Lower lobe of right lung (tissue), 2 donors: ENCODE measurements around the gene KDM3B. TPM values are rescaled to one million over a fixed set of nuclear protein-coding genes. Genes with fewer than 3 reads are reported as not detected.

ENCODE experiments used
- ATAC-seq, 2 donors: fragments of 200-7000 bp; cut with Tn5 transposase; one replicate each; pipeline ENCODE4 v1.9.1; 2020 to 2022; ENCODE audit warnings: mild to moderate bottlenecking in 2 of 2, moderate library complexity in 2 of 2
- DNase-seq: peaks from one replicate; pipeline ENCODE4 v3.0.0-alpha.2; 2020
- H3K27ac ChIP-seq: fragments of 200-600 bp; one replicate; pipeline ENCODE4 v1.8.0; 2022
- H3K27me3 ChIP-seq: fragments of 200-600 bp; one replicate; pipeline ENCODE4 v1.8.0; 2022; ENCODE audit warnings: low read depth
- H3K36me3 ChIP-seq: fragments of 200-600 bp; one replicate; pipeline ENCODE4 v1.8.0; 2022; ENCODE audit warnings: mild to moderate bottlenecking
- H3K4me1 ChIP-seq: fragments of 200-600 bp; one replicate; pipeline ENCODE4 v1.8.0; 2022
- H3K4me3 ChIP-seq: fragments of 200-600 bp; one replicate; pipeline ENCODE4 v1.8.0; 2022; ENCODE audit warnings: mild to moderate bottlenecking
- H3K9me3 ChIP-seq: fragments of 200-600 bp; one replicate; pipeline ENCODE4 v1.8.0; 2022
- CTCF ChIP-seq: fragments of 200-600 bp; IDR thresholded peaks from one replicate; pipeline ENCODE4 v1.8.0; 2022; ENCODE audit warnings: antibody characterized with exemption, mild to moderate bottlenecking
- intact Hi-C: fragments of 100-400 bp; cut with DNase I; formaldehyde crosslinking; loops from one replicate; pipeline ENCODE4 v1.11.0; 2022
- total RNA-seq: library from RNA; stranded (reverse); fragmentation: NEBNext Ultra II Directional; extraction: Animal tissue kit (Norgen Biotek cat#: 25700); gene quantifications from one replicate; pipeline ENCODE4 v1.2.1, GENCODE V29; 2021
- donor health status: DM: no; HTN: yes; CAD: no; lungs with severe emphysema.

The KDM3B gene
- total RNA-seq, 1 donor from 2014 or later, result 67.1 TPM

GRCh38 chr5:138465261-138466124, 113.0 kb downstream of the KDM3B start, which contains the start of gene EGR1:
TSS of gene EGR1 (plus strand) at chr5:138465479. CDS start at chr5:138465762, 283 bp downstream.
- TF ChIP-seq CTCF, result no peak
- peak within 1 kb of the TSS; percentile 89 for H3K4me3 ChIP-seq
- no peaks in the 10 kb centered on the region for H3K9me3 ChIP-seq
- H3K36me3 ChIP-seq, result peaks cover 7% of the 10 kb centered on the region
- ATAC-seq (peak; percentile 74 to 76), DNase-seq (peak; percentile 96)
- H3K27ac ChIP-seq, result peak within 1 kb of the TSS; percentile 99
- intact Hi-C loops, result no loop called here
- H3K27me3 ChIP-seq, result no peaks in the 10 kb centered on the region
- H3K4me1 ChIP-seq, result peaks cover 38% of the 10 kb centered on the region

GRCh38 chr5:138466125-138466899, 113.8 kb downstream of the KDM3B start:
- ATAC-seq (no peak), DNase-seq (peak; percentile 49)
- Histone ChIP-seq H3K27me3 (no peaks in the 10 kb centered on the region), H3K4me3 (peak overlapping the region; percentile 89), H3K36me3 (peaks cover 7% of the 10 kb centered on the region), H3K9me3 (no peaks in the 10 kb centered on the region), H3K4me1 (peaks cover 38% of the 10 kb centered on the region), H3K27ac (peak overlapping the region; percentile 99)
- no peak for TF ChIP-seq CTCF
- intact Hi-C loops, result no loop called here

GRCh38 chr5:138466900-138467710, 114.6 kb downstream of the KDM3B start:
- no peak for TF ChIP-seq CTCF
- ATAC-seq, result no peak
- peak; percentile 51 for DNase-seq
- Histone ChIP-seq H3K4me3 (peak overlapping the region; percentile 89), H3K27me3 (no peaks in the 10 kb centered on the region), H3K9me3 (no peaks in the 10 kb centered on the region), H3K4me1 (peaks cover 38% of the 10 kb centered on the region), H3K27ac (peak overlapping the region; percentile 99), H3K36me3 (peaks cover 7% of the 10 kb centered on the region)
- intact Hi-C loops, result no loop called here

- peak overlapping the region; percentile 89 for H3K4me3 ChIP-seq
- DNase-seq (peak; percentile 47), ATAC-seq (no peak)
- no peaks in the 10 kb centered on the region for H3K27me3 ChIP-seq
- H3K36me3 ChIP-seq, result peaks cover 7% of the 10 kb centered on the region
- H3K4me1 ChIP-seq, result peaks cover 38% of the 10 kb centered on the region
- intact Hi-C loops, result no loop called here
- H3K9me3 ChIP-seq, result no peaks in the 10 kb centered on the region
- no peak for TF ChIP-seq CTCF
- no peak overlapping the region for H3K27ac ChIP-seq
Observed at GRCh38 chr5:138467711-138468132, 115.2 kb downstream of the KDM3B start.
